HEK293 (cell line): ENCODE results near the gene APOL3.

Source experiments
- CTCF ChIP-seq: fragments of 450-650 bp; formaldehyde crosslinking; IDR thresholded peaks from 2 replicates; pipeline ENCODE4 v1.5.1; 2016; ENCODE audit warnings: missing biosample characterization, missing genetic modification characterization
- TCF7L2 ChIP-seq: IDR thresholded peaks from 2 replicates; pipeline ENCODE4 v1.6.1; 2011; ENCODE audit warnings: low read depth, mild to moderate bottlenecking, inconsistent platforms, low read length, moderate library complexity, borderline replicate concordance
- YY1 ChIP-seq: fragments of 450-650 bp; formaldehyde crosslinking; IDR thresholded peaks from 2 replicates; pipeline ENCODE4 v1.5.1; 2018; ENCODE audit warnings: missing biosample characterization, missing genetic modification characterization
- ZBTB11 ChIP-seq: fragments of 450-650 bp; formaldehyde crosslinking; conservative IDR thresholded peaks from 2 replicates; pipeline ENCODE4 v1.5.1; 2016; ENCODE audit warnings: low read depth, missing biosample characterization, missing genetic modification characterization
- ZNF175 ChIP-seq: fragments of 450-650 bp; formaldehyde crosslinking; IDR thresholded peaks from 2 replicates; pipeline ENCODE4 v1.5.1; 2016; ENCODE audit warnings: missing biosample characterization, missing genetic modification characterization
- ZNF580 ChIP-seq: fragments of 450-650 bp; formaldehyde crosslinking; IDR thresholded peaks from 2 replicates; pipeline ENCODE4 v1.5.1; 2016; ENCODE audit warnings: missing biosample characterization, missing genetic modification characterization

- TF ChIP-seq CTCF (tag by site-specific recombination), result no peak
- TF ChIP-seq TCF7L2, result no peak
- no peak for TF ChIP-seq ZNF580 (tag by site-specific recombination)
- no peak for TF ChIP-seq ZNF175
- no peak for TF ChIP-seq ZBTB11 (tag by site-specific recombination)
- no peak for TF ChIP-seq YY1 (tag by site-specific recombination)
Measured at GRCh38 chr22:36107436-36107835, 53.1 kb downstream of the APOL3 start.
